ENCODE measurements around the gene ZNF337. TPM values are rescaled to one million over a fixed set of nuclear protein-coding genes. Genes with fewer than 3 reads are reported as not detected.
"Not testable (repeated sequence)": the region's sequence is repeated elsewhere in the genome, so short reads cannot be mapped to it uniquely, and the experiment has no call there.

The ZNF337 gene
- total and polyA plus RNA-seq, 2 of the 13 experiments (the other 11 are each of a cell fraction or from before 2014, with no cell fraction given) = 17.0 to 19.6 TPM

DNA sequence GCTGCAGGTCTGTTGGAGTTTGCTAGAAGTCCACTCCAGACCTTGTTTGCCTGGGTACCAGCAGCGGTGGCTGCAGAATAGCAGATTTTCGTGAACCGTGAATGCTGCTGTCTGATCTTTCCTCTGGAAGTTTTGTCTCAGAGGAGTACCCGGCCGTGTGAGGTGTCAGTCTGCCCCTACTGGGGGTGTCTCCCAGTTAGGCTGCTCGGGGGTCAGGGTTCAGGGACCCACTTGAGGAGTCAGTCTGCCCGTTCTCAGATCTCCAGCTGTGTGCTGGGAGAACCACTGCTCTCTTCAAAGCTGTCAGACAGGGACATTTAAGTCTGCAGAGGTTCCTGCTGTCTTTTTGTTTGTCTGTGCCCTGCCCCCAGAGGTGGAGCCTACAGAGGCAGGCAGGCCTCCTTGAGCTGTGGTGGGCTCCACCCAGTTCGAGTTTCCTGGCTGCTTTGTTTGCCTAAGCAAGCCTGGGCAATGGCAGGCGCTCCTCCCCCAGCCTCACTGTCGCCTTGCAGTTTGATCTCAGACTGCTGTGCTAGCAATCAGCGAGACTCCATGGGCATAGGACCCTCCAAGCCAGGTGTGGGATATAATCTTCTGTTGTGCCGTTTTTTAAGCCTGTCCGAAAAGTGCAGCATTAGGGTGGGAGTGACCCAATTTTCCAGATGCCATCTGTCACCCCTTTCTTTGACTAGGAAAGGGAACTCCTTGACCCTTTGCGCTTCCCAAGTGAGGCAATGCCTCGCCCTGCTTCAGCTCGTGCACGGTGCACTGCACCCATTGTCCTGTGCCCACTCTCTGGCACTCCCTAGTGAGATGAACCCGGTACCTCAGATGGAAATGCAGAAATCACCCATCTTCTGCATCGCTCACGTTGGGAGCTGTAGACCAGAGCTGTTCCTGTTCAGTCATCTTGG is 22.5 kb upstream of the ZNF337 start (continued):
- TF ChIP-seq, protein P1, sequence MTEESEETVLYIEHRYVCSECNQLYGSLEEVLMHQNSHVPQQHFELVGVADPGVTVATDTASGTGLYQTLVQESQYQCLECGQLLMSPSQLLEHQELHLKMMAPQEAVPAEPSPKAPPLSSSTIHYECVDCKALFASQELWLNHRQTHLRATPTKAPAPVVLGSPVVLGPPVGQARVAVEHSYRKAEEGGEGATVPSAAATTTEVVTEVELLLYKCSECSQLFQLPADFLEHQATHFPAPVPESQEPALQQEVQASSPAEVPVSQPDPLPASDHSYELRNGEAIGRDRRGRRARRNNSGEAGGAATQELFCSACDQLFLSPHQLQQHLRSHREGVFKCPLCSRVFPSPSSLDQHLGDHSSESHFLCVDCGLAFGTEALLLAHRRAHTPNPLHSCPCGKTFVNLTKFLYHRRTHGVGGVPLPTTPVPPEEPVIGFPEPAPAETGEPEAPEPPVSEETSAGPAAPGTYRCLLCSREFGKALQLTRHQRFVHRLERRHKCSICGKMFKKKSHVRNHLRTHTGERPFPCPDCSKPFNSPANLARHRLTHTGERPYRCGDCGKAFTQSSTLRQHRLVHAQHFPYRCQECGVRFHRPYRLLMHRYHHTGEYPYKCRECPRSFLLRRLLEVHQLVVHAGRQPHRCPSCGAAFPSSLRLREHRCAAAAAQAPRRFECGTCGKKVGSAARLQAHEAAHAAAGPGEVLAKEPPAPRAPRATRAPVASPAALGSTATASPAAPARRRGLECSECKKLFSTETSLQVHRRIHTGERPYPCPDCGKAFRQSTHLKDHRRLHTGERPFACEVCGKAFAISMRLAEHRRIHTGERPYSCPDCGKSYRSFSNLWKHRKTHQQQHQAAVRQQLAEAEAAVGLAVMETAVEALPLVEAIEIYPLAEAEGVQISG (CRISPR knock-in tag; IDR thresholded peaks at IDR 0.05) = peak; percentile 68; the same call in 1 of the 2 replicates
- 0 out of 2 replicates have a peak, but pooled peaks have one; percentile 4 for TF ChIP-seq TCF7 (IDR thresholded peaks at IDR 0.05; ENCODE audit: low read depth)
- TF ChIP-seq ZMYM4 (CRISPR knock-in tag; IDR thresholded peaks at IDR 0.05) = peak; percentile 72
- TF ChIP-seq DMAP1 (CRISPR knock-in tag; IDR thresholded peaks at IDR 0.05) = 0 out of 2 replicates have a peak, but pooled peaks have one; percentile 33
- TF ChIP-seq ZNF431 (CRISPR knock-in tag; IDR thresholded peaks at IDR 0.05; ENCODE audit: borderline replicate concordance, low read depth) = 0 out of 2 replicates have a peak, but pooled peaks have one; percentile 5
- peak; percentile 46; the same call in 1 of the 2 replicates for TF ChIP-seq ZMYM3 (CRISPR knock-in tag; IDR thresholded peaks at IDR 0.05)
- TF ChIP-seq MYC (CRISPR knock-in tag; IDR thresholded peaks at IDR 0.05; ENCODE audit: borderline replicate concordance) = peak; percentile 46; the same call in 1 of the 2 replicates
- TF ChIP-seq SOX6 (IDR thresholded peaks at IDR 0.05) = not testable (repeated sequence)
- TF ChIP-seq SOX6 (CRISPR knock-in tag; IDR thresholded peaks at IDR 0.05) = peak; percentile 57; the same call in 1 of the 2 replicates
- 0 out of 2 replicates have a peak, but pooled peaks have one; percentile 18 for TF ChIP-seq ZBTB38 (CRISPR knock-in tag; IDR thresholded peaks at IDR 0.05)
- TF ChIP-seq, protein P2, sequence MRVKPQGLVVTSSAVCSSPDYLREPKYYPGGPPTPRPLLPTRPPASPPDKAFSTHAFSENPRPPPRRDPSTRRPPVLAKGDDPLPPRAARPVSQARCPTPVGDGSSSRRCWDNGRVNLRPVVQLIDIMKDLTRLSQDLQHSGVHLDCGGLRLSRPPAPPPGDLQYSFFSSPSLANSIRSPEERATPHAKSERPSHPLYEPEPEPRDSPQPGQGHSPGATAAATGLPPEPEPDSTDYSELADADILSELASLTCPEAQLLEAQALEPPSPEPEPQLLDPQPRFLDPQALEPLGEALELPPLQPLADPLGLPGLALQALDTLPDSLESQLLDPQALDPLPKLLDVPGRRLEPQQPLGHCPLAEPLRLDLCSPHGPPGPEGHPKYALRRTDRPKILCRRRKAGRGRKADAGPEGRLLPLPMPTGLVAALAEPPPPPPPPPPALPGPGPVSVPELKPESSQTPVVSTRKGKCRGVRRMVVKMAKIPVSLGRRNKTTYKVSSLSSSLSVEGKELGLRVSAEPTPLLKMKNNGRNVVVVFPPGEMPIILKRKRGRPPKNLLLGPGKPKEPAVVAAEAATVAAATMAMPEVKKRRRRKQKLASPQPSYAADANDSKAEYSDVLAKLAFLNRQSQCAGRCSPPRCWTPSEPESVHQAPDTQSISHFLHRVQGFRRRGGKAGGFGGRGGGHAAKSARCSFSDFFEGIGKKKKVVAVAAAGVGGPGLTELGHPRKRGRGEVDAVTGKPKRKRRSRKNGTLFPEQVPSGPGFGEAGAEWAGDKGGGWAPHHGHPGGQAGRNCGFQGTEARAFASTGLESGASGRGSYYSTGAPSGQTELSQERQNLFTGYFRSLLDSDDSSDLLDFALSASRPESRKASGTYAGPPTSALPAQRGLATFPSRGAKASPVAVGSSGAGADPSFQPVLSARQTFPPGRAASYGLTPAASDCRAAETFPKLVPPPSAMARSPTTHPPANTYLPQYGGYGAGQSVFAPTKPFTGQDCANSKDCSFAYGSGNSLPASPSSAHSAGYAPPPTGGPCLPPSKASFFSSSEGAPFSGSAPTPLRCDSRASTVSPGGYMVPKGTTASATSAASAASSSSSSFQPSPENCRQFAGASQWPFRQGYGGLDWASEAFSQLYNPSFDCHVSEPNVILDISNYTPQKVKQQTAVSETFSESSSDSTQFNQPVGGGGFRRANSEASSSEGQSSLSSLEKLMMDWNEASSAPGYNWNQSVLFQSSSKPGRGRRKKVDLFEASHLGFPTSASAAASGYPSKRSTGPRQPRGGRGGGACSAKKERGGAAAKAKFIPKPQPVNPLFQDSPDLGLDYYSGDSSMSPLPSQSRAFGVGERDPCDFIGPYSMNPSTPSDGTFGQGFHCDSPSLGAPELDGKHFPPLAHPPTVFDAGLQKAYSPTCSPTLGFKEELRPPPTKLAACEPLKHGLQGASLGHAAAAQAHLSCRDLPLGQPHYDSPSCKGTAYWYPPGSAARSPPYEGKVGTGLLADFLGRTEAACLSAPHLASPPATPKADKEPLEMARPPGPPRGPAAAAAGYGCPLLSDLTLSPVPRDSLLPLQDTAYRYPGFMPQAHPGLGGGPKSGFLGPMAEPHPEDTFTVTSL (CRISPR knock-in tag; IDR thresholded peaks at IDR 0.05; ENCODE audit: borderline replicate concordance) = 0 out of 2 replicates have a peak, but pooled peaks have one; percentile 36
